Stimulated activated CD8-positive, alpha-beta memory T cell treated with anti-CD3 and anti-CD28 coated beads, Interleukin-12 subunit alpha, Interleukin-12 subunit beta, amount 100 ng/mL, for 24 hours (primary cell): ENCODE measurements around the gene IFIT3.
"Not testable (repeated sequence)": the region's sequence is repeated elsewhere in the genome, so short reads cannot be mapped to it uniquely, and the experiment has no call there.

Experiments used
- DNase-seq: peaks from one replicate; pipeline ENCODE4 v3.0.0-alpha.2; 2020; ENCODE audit errors: extremely low read depth

IFIT3 gene, protein sequence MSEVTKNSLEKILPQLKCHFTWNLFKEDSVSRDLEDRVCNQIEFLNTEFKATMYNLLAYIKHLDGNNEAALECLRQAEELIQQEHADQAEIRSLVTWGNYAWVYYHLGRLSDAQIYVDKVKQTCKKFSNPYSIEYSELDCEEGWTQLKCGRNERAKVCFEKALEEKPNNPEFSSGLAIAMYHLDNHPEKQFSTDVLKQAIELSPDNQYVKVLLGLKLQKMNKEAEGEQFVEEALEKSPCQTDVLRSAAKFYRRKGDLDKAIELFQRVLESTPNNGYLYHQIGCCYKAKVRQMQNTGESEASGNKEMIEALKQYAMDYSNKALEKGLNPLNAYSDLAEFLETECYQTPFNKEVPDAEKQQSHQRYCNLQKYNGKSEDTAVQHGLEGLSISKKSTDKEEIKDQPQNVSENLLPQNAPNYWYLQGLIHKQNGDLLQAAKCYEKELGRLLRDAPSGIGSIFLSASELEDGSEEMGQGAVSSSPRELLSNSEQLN

DNA sequence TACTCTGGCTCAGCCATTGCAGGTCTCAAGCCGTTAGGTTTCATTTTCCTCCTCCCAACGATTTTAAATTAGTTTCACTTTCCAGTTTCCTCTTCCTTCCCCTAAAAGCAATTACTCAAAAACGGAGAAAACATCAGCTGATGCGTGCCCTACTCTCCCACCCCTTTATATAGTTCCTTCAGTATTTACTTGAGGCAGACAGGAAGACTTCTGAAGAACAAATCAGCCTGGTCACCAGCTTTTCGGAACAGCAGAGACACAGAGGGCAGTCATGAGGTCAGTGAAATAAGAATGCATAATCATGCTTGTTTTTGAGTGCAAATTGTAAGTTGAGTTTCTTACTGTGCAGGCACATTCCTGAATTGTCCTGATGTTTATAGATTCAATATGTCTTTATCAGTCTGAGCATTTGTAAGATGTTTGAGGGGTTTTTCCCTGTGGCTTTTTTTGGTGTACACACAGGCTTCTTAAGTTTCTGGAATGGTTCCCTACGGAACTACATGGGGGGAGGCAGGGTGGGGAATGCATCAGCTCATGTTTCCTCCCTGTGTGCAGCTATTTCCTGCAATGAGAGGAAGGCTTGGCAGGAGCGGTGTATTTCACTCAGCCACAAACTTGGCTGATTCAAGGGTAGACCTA lies at the start of gene IFIT3:
Gene IFIT3, plus strand, starts transcription at position 195 of the 639 bp plus-strand sequence. Its CDS starts 77 bp downstream, at position 272.
- DNase-seq: no peak

DNA sequence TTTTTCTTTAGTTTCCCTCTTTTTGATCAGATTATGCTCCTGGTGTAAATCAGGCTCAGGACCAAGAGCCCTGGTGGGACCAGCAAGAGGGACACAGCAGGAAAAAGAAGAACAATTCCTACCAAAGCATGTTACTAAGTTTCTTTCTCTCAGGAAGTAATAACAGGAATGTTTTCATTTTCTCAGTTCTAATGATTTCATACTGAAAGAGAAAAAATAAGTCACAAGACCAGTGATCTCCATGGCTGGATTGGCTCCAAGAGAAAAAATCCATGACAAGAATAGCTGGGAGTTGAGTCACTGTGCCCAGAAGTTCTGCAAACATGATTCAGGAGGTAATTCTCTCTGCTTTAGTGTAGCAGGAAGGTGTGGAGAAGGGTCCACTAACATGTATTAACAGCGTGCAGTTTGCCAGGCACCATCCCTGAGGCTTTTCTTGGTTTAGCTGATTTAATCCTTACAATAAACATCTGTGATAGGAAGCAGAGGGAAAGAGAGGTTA lies 49.7 kb upstream of the IFIT3 start:
- no peak for DNase-seq

DNA sequence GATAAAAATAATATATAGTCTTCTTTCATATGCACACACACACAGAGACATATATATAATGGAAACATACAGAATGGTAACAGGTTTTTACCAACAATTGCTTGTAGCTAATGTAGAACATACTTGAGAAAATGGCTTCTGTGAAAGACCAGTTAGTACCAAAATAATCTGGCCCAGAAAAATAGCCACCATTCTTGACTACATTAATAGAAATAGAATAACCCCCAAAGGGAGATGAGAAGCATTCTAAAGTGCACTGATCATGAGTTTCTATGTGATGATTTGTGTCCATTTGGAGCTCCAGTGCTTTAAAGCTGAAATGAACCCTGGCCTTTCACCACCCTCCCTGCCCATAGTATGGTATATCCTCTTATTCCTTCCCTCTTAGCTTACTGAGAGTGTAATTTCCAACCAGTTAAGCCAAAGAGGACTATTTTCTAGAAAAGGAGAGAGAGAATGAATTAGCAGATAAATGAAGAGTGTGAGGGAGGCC lies 48.9 kb upstream of the IFIT3 start:
- no peak for DNase-seq

DNA sequence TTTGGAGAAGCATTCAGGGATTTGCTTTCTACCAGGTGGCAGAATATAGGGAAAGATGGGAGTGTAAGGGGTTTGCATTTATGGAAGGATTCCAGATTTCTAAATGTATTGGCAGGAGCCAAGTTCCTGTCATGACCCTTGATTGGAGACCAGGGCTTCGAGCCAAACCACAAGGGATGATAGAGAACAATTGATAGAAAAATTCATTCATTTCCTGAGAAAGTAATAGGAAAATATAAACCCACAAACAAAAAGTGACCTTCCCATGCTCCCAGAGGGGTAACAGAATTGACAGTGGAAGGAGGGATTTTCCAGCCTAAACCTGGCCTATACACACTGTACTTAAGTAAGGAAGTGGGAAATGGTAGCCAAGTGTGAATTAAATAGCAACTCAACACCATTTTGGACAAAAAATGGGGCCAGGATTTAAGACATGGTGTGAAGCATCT lies 48.4 kb upstream of the IFIT3 start:
- DNase-seq: no peak

DNA sequence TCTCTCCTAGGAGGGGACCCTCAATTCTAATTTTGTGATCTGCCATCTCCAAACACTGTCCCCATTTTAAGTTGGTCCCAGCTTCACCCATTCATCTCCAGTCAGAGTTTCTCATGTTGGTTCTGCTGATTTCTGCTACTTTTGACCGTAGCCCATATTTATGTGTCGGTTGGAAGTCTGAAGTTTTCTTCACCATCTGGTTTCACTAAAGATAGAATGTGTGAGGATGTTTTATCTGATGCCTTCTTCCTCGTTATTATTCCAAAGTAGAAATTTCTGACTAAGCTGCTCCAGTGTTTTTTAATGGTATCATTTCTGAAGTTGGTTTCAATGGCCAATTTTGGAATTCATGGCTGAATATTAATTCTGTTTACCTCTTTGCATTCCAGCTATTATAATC lies 47.3 kb upstream of the IFIT3 start:
- DNase-seq: no peak

DNA sequence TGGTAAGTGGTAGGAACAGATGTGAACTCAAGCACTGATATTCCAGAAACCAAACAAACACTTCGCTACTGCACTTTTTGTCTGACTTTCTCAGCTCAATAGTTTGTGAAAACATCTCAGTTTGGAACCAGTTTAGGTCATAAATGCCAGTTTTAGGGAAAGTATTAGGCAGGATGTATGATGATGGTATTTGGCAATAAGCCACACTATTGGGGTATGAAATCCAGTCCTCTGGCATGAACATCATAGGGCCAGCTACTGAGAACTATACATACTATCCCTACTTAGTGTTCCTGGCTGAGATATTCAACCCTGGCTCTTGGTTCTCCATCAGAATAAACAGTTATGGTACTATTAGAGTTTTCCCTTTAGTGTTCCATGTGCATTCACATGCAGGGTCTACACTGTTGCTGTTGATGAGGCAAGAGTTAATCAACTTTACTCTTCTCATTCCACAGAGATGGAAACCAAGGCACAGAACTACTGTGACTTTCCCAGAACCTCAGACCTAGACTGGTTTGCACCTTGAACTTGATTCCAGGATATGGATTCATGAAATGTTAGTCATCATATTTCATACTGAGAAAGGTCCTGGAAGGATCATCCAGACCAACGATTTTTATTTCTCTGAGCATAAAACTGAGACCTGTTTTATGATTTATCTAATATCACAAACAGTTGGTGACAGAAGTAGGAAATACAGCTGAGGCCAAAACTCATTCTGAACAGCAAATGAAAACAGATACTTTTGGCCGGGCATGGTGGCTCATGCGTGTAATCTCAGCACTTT lies 46.0 kb upstream of the IFIT3 start:
- no peak for DNase-seq

DNA sequence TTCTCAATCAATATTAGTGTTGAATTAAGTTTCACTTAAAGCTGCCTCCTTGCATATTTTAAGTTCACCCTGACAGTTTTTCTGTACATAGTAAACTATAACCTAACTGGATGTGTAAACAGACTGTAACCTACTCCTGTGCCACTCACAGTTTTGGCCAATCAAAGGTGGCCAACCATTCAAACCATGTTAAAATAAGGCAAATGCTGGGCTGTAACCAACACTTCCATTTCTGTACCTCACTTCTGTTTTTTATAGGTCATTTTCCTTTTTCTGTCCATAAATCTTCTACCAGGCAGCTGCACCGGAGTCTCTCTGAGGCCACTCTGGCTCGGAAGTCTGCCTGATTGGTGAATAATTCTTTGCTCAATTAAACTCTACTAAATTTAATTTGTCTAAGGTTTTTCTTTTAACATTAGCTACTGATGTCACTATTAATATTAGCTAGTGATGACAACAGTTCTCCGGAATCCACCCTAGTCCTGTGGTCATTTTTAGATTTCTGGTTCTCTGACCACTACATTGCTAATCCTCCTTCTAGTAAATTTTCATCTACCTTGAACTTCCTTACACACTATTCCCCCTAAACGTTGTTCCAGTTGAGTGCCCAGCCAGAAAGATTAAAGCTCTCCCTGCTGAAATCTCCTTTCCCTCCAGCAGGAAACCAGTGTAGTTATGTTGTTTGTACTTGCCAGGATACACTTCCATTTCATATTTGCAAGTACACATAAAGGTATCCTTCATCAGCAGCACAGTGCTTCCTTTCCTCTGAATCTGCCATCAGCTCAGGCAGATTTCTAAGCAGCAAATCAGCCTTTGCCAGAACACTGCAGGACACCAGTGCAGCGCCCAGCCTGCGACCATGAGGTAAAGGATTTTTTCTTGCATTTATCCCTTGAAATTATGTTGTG lies 44.5 kb upstream of the IFIT3 start:
- DNase-seq: no peak

DNA sequence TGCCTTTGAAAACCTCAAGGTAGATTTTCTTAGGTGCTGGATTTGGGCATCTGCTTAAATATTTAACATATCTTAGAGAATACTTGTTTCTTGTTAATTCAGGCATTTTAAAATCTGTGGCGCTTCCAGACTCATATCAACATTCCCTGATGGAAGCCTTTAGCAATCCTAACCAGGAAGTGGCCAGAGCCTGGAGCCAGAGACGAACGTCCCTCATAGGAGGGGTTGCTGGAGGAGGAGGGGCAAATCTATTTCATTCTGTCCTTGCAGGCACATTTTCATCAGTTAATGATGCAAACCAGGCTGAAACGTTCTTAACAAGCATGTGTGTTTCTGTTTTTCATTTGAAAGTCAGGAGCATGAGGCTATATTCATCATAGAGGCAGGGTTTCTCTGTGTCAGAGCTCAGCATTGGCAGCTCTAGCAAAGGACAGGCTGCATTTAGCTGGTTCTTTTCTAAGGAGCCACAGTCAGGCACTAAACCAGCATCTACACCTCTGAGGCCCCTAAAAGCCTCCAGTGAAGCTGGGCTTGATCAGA lies 43.8 kb upstream of the IFIT3 start:
- DNase-seq: no peak

DNA sequence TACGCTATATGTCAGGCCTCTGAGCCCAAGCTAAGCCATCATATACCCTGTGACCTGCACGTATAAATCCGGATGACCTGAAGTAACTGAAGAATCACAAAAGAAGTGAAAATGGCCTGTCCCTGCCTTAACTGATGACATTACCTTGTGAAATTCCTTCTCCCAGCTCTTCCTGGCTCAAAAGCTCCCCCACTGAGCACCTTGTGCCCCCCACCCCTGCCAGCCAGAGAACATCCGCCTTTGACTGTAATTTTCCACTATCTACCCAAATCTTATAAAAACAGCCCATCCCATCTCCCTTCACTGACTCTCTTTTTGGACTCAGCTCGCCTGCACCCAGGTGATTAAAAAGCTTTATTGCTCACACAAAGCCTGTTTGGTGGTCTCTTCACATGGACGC lies 43.1 kb upstream of the IFIT3 start:
- DNase-seq: not testable (repeated sequence)

DNA sequence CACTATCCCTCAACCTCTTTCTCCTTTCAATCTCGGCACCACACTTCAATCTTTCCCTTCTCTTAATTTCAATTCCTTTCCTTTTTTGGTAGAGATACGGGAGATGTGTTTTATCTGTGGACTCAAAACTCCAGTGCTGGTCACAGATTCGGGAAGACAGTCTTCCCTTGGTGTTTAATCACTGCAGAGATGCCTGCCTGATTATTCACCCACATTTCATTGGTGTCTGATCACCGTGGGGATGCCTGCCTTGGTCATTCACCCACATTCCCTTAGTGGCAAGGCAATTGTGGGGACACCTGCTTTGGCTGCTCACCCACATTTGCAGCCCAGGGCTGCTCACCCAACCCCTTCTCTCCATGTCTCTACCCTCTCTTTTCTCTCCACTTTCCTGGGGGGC lies 42.5 kb upstream of the IFIT3 start:
- not testable (repeated sequence) for DNase-seq

DNA sequence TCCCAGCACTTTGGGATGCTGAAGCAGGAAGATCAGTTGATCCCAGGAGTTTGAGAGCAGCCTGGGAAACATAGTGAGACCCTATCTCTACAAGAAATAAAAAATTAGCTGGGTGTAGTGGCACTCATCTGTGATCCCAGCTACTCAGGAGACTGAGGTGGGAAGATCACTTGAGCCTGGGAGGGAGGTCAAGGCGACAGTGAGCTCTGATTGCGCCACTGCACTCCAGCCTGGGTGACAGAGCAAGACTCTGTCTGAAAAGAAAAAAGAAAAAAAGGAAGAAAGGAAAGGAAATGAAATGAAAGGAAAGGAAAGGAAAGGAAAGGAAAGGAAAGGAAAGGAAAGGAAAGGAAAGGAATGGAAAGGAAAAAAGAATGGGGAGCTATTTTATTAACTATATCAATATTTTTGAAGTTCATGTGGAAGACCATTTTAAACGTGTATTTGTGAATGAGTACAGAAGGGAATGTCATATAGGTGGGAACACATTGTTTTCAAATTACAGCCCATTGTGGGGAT lies 33.0 kb upstream of the IFIT3 start:
- no peak for DNase-seq

DNA sequence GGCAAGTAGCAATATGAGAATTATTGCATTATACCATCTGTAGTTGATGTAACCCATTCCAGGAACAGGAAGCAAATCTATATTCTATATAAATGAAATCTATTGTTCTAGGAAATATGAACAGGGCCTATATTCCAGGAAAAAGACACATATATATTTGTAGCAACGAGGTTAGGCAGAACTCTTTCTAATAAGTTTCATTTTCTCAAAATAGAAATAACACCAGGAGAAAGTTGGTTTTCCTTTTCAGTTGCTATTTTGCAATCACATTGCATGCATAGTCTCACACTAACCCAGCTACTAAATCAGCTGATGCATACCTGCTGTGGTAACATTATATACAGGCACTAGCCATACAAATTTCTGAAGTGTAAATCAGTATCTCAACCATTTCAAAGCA lies 32.2 kb upstream of the IFIT3 start:
- no peak for DNase-seq

DNA sequence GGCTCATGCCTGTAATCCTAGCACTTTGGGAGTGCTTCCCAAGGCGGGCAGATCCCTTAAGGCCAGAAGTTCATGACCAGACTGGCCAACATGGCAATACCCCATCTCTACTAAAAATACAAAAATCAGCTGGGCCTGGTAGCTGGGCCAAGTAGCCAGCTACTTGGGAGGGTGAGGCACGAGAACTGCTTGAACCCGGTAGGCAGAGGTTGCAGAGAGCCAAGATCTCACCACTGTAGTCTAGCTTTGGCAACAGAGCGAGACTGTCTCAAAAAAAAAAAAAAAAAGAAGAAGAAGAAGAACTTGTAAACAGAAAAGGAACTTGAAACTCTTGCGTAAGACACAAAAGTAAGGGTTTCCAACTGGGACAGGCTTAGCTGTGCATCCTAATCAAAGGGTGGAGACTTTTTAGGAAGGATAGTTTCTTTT lies 31.6 kb upstream of the IFIT3 start:
- no peak for DNase-seq

DNA sequence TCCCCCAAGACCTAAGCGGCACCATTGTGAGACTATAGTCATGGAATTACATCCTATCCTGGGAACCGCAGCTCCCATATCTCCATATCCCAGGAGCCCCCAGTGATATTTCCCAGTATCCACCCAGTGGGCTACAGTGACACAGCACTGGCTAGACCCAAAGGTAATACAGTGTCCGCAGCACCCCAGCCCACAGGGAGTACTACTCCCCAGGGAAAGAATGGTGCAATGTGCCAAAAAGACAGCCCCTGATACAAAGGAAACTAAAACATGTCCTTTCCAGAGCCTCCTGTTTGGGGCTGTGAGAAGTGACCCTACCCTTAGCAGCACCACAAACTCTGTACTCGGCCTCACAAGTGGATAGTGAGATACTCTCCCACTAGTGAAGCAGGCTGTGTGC lies 30.4 kb upstream of the IFIT3 start:
- no peak for DNase-seq

DNA sequence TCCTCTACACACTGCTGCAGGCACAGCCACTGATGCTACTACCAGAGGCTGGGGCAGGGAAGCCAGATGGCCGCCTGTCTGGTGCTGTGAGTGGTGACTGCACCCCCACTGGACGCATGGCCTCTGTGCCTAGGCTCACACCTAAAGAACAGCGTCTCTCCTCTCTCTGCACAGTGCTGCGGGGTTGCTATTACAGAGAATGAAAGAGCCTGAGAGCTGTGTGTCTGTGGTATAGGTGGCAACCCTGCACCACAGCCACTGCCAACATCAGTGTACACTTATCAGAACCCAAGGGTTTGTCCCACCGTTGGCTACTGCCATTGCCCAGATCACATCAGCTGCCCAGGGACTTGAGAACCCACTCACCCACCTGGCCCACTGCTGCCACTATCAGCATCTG lies 30.0 kb upstream of the IFIT3 start:
- DNase-seq: no peak

DNA sequence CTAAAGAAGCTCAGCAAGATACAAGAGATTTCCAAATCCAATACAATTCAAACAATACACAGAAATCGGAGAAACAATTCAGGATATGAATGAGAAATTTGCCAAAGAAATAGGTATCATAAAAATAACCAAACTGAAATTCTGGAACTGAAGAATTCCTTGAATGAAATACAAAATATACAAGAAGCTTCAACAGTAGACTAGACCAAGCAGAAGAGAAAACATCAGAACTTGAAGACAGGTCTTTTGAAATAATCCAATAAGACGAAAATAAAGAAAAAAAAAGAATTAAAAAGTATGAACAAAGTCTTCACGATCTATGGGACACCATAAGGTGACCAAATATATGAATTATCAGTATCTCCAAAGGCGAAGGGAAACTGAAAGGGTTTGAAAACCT lies 28.8 kb upstream of the IFIT3 start:
- DNase-seq: no peak

DNA sequence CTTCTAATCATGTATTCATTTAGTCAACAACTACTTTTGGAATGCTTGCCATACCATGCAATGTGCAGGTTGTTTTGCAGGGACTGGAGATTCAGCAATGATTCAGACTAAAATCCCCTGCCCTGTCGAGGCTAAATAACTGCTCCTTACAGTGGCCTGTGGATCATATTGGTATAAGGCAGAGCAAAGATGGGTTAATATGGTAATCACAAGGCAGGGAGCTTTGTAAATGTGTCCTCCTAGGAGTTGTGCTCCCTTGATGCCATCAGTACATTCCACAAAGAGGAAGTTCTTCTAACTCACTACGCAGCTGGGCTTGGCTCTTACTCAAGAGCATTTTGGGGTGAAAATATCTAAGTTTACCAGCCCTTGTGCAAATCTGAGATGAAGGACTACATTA lies 26.6 kb upstream of the IFIT3 start:
- DNase-seq: no peak

DNA sequence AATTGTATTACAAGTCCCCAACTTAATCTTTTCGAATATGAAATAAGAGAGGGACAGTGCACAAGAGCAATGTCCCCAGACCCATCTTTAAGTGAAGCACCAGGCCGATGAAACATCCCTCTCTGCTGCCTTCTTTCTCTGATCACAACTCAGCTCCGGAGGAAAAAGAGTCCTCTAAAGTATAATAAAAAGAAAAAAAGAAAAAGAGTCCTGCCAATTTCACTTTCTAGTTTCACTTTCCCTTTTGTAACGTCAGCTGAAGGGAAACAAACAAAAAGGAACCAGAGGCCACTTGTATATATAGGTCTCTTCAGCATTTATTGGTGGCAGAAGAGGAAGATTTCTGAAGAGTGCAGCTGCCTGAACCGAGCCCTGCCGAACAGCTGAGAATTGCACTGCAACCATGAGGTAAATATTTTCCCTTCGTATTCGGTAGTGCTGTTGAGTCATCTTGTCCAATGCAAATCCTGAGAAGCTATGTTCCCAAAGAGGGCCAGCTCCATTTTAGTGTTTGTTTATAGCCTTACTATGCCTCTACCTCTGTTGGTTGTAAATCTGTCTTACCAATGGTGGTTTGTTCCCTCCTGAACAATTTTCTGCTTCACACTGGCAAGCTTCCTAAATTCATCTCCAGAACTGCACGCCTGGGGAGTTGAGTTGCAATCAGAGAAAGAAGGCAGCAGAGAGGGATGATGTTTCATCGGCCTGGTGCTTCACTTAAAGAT lies 25.9 kb upstream of the IFIT3 start, which contains the start of gene IFIT2:
Gene IFIT2, plus strand, starts transcription at position 326 of the 725 bp plus-strand sequence. Its CDS starts 78 bp downstream, at position 404.
- DNase-seq: no peak

DNA sequence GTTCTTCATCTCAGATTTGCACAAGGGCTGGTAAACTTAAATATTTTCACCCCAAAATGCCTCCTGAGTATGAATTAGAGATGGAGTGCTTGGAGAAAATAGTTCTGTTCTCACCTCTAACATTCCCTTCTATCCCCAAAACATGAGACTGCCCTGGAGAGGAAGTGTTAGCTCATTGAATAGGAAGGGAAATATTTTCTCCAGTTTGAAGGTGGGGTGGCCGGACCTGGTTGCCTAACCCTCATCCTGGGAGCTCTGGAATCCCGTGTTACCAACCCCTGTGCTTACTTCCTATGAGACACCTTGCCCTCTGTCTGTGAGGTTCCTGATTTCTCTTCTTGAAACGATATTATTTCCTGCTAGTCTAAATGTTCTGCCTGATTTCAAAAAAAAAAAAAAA lies 25.2 kb upstream of the IFIT3 start:
- DNase-seq: no peak

DNA sequence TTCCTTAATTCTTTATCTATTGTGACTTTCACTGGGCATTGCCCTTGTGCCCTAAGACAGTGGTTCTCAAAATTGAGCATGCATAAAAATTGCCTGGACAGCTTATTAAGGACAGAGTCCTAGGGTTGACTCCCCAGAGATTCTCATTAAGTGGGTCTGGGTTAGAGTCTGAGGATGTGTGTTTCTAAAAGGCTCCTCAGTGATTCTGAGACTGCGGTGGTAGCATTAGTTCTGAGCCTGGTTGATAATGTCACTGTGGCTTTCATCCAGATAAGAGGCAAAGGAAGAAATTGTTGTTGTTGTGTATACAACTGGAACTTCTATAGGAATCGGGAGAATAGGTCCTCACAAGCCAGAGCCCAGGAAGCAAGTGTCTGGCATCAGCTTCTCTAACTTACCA lies 24.6 kb upstream of the IFIT3 start:
- no peak for DNase-seq
